Skin of body (tissue), 2 donors: ENCODE results near the gene FLNB. TPM values are rescaled to one million over a fixed set of nuclear protein-coding genes. Genes with fewer than 3 reads are reported as not detected.

Experiments
- DNase-seq: peaks from one replicate; lab custom pipeline; 2025; lab: John Stamatoyannopoulos, UW
- total RNA-seq: library from RNA; depleted of rRNA; stranded (reverse); fragments of >200 nt; gene quantifications from one replicate; pipeline ENCODE4 v1.2.3, GENCODE V29; 2014

FLNB gene
- total RNA-seq, 1 donor from 2014 or later: 136 TPM

GRCh38 chr3:58179235-58180098 is 171.2 kb downstream of the FLNB start:
- DNase-seq: no peak

DNA sequence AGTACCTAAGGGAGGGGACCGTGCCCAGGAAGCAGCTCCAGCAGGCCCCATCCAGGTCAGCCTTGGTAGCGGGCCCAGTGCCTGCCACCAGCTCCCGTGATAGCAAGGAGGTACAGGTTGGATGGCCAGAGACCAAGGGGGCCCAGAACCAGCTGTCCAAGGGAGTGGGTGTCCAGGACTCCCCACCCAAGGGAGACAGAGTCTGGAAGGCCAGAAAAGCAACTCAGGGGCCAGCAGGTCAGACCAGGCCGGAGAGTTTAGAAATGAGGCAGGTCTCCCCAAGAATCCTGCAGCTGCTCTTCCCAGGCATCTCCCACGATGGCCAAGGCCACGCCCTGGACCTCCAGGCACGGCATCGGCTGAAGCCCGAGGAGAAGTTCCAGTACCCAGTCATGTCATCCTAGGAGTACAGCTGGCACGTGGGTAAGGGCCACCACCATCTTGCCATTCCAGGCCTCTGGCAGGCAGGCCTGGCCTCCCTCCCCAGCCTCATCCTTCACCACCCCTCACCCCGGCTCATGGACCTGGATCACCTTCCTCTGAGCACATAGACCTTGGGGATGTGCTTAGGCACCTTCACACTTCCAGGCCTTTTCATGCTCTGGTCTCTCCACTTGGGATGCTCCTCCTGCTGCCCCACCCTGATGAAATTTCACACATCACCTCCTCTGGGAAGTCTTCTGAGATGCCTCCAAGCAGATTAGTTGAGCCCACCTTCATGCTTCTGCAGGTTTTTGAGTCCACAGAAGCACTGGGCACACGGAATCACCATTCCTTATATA is 172.1 kb downstream of the FLNB start:
- DNase-seq: no peak

GRCh38 chr3:58180940-58181587 is 172.8 kb downstream of the FLNB start:
- DNase-seq: no peak

- no peak for DNase-seq
Observed at GRCh38 chr3:58183221-58183620, 175.0 kb downstream of the FLNB start.

DNA sequence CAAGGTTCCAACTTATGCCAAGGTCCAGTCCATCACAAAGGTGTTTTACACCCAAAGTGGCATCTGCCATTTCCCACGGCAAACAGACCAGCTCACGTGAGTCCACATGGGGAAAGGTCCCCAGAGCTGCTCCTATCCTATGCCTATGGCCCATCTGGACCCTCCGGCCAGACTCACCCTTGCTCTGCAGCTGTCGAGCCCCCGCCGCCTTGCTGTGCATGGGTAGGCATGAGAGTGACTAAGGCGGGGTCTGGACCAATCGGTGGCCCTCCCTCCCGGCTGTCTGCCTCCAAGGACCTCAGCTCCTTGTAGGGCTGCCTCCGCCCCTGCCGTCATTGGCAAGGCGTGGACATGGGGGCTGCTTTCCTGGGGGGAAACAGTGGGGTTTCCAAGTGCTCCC is 175.7 kb downstream of the FLNB start:
- no peak for DNase-seq

GRCh38 chr3:58184309-58184981 is 176.2 kb downstream of the FLNB start:
- DNase-seq: no peak

DNA sequence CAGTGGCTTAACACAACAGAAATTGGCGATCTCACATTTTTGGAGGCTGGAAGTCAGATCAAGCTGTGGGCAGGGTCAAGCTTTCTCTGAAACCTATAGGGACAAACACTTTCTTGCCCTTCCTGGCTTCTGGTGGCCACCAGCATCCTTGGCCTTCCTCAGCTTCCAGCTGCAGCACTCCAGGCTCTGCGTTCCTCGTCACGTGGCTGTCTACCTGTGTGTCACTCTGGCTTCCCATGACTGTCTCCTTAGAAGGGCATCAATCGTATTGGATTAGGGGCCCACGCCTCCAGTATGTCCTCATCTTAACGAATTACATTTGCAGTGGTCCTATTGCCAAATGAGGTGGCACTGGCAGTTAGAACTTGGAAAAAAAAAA is 176.7 kb downstream of the FLNB start:
- DNase-seq: no peak

- no peak for DNase-seq
Observed at GRCh38 chr3:58188173-58188564, 179.9 kb downstream of the FLNB start.

DNA sequence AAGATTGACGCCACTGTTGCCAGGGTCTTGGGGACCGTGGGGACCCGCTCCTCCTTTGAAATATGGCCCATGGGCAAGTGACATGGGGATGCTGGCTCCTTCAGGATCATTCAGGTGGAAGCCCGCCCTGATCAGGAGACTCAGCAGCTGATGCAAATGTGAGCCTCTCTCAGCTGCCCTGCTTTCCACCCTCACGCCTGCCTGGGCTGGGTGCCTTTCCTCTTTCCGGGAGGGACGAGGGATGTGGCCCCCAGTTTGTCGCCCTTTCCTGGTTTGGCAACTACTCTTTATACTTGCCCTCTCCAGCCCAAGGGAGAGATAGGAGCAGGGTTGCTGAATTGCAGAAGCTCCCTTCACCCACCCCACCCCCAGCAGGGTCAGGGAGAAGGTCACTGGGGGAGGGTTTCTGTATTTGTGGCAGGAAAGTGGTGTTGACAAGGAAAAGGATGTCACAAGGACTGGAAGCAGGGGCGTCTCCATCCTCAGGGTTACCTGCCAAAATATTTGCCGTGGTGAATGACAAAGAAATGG is 180.8 kb downstream of the FLNB start:
- no peak for DNase-seq

- no peak for DNase-seq
Observed at GRCh38 chr3:58189691-58190090, 181.5 kb downstream of the FLNB start.

GRCh38 chr3:58190291-58190690 is 182.1 kb downstream of the FLNB start:
- no peak for DNase-seq

GRCh38 chr3:58190882-58191281 is 182.7 kb downstream of the FLNB start:
- DNase-seq: no peak

GRCh38 chr3:58191361-58191991 is 183.3 kb downstream of the FLNB start:
- DNase-seq: no peak

GRCh38 chr3:58192069-58192468 is 183.8 kb downstream of the FLNB start:
- DNase-seq: no peak

DNA sequence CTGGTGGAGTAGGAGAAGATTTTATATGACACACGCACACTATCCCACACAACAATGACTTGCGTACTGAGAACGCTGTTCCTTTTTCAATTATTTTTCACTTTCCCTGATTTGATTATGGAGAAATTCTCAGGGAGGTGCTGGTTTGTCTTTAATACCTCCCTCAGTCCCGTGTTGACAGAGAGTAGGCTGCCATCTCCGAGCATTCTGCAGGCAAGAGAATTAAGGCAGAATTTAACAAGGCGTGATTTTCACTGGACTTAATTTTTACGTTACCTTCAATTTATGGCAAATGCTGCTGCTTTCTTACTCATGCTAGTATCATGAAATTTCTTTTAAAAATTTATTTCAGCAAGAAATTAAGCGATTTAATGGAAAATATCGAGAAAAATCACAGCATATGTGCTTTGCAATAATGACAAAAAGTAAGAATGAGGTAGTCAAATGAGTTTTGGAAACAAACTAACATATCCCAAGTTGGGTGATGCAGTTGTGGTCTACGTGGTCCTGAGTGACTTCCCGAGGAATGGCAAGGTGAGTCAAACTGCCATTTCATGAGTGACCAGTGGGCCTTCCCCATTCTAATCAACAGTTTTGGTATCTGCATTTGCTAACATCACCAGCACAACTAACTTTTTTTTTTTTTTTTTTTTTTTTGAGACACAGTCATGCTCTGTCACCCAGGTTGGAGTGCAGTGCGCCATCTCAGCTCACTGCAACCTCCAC is 185.6 kb downstream of the FLNB start:
- no peak for DNase-seq

DNA sequence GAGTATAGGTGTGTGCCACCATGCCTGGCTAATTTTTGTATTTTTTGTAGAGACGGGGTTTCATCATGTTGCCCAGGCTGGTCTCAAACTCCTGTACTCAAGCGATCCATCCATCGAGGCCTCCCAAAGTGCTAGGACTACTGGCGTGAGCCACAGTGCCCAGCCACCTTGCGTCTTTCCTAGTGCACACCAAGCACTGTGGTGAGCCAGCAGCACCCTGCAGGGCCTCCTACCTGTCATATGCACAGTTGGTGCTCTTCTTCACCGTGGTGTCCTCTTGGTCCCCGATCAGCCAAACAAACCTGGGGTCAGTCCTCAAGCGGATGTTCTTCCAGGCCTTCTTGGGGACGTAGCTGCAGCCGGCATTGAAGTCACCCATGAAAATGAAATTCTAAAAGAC is 189.4 kb downstream of the FLNB start:
- DNase-seq: no peak

DNA sequence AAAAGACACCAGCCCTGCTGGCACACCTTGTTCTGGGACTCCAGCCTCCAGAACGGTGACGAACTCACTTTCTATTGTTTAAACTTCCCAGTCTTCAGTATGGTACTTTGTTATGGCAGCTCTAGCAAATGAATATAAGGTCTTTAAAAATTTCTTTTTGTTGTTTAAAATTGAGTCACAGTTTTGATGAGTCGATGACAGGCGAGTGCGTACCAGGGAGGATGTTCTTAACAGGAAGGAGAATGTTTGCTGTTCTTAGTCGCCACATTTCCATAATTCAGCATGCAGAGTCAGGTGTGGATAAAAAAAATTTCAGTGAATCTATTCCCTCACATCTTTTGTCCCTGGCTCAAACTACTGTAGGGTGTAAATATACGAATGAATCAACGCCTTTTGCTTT is 190.1 kb downstream of the FLNB start:
- no peak for DNase-seq

GRCh38 chr3:58198804-58199203 is 190.6 kb downstream of the FLNB start:
- DNase-seq: no peak

GRCh38 chr3:58200121-58200709 is 192.0 kb downstream of the FLNB start:
- no peak for DNase-seq

- DNase-seq: no peak
Observed at GRCh38 chr3:58200846-58201355, 192.7 kb downstream of the FLNB start.
